ENCODE data around the gene SLC9A5.
A peak's percentile ranks its signal among the peaks of the same experiment; 100 is the strongest.

Gene SLC9A5, protein sequence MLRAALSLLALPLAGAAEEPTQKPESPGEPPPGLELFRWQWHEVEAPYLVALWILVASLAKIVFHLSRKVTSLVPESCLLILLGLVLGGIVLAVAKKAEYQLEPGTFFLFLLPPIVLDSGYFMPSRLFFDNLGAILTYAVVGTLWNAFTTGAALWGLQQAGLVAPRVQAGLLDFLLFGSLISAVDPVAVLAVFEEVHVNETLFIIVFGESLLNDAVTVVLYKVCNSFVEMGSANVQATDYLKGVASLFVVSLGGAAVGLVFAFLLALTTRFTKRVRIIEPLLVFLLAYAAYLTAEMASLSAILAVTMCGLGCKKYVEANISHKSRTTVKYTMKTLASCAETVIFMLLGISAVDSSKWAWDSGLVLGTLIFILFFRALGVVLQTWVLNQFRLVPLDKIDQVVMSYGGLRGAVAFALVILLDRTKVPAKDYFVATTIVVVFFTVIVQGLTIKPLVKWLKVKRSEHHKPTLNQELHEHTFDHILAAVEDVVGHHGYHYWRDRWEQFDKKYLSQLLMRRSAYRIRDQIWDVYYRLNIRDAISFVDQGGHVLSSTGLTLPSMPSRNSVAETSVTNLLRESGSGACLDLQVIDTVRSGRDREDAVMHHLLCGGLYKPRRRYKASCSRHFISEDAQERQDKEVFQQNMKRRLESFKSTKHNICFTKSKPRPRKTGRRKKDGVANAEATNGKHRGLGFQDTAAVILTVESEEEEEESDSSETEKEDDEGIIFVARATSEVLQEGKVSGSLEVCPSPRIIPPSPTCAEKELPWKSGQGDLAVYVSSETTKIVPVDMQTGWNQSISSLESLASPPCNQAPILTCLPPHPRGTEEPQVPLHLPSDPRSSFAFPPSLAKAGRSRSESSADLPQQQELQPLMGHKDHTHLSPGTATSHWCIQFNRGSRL

DNA sequence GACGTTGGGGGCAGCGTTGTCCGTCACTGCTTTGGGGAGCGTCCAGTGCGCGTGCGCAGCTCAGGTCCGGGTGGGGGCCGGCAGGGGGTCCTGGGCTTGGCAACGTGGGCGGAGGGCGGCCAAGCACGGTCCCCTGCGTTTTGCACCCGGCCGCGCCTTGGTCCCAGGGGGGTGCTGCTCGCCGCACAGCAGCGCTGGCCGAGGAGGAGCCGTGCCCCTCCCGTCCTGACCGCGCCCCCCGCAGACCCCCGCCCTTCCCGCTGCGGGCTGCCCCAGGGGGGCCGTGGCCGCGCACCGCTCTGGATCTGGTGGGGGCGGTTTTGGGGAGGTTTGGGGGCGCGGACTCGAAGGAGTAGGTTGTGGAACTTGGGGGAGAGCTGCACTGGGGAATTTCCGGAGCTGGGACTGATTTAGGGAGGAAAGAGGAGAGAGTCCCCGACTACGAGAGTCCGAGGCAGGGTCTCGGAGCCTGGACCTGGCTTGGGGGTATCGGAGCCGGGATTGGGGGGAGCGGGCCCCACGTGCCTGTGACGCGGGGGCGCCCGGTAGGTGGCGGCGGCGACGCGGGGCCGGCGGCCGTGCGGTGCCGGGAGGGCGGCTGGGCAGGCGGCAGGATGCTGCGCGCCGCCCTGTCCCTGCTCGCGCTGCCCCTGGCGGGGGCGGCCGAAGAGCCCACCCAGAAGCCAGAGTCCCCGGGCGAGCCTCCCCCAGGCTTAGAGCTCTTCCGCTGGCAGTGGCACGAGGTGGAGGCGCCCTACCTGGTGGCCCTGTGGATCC is at the start of gene SLC9A5:
Gene SLC9A5 (plus strand): TSS at position 579 of the 777 bp plus-strand sequence. CDS start 36 bp downstream, at position 615.
- no peaks in the 10 kb centered on the region for H3K27me3 ChIP-seq (ENCODE audit: insufficient read depth, low read length)
- H3K79me2 ChIP-seq (ENCODE audit: control insufficient read depth, insufficient read depth, low read length, unreplicated experiment), result peaks cover 21% of the 10 kb centered on the region
- H3K4me3 ChIP-seq (ENCODE audit: low read depth, low read length), result peak within 1 kb of the TSS; percentile 83
- H3K4me1 ChIP-seq (ENCODE audit: control insufficient read depth, insufficient read depth, low read length, unreplicated experiment), result peaks cover 34% of the 10 kb centered on the region
- H3K27ac ChIP-seq (ENCODE audit: low read depth, low read length), result peak within 1 kb of the TSS; percentile 24
- no peaks in the 10 kb centered on the region for H3K36me3 ChIP-seq (ENCODE audit: insufficient read depth, low read length)
- peak within 1 kb of the TSS; percentile 83 for H2AFZ ChIP-seq (ENCODE audit: low read length, unreplicated experiment)

- no peak within 1 kb of the TSS for H3K4me3 ChIP-seq (ENCODE audit: low read depth, low read length)
Observed at GRCh38 chr16:67199011-67199807, 49.6 kb upstream of the SLC9A5 start, which contains the start of gene ELMO3. ELMO3 (plus strand) TSS chr16:67199131; CDS start chr16:67199327, 196 bp downstream.

DNA sequence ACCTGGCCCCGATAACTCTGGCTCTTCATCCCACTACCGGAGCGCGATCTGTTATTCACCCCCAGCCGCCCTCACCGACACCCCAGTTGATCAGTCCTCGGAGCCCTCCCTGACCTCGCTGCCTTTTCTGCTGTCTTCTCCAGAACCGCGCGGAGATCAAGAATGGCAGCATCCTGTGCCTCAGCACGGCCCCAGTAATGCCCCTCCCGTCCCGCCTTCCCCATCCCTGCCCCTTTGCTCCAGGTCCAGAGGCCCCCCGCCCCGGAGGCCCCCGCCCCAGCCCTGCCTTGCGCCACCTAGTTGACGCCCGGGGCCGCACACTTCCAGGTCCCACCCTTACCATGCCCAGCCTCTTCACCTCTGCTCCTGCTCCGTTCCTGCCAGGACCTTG is 49.0 kb upstream of the SLC9A5 start:
- Histone ChIP-seq H3K36me3 (ENCODE audit: insufficient read depth, low read length) (peaks cover 17% of the 10 kb centered on the region; the same call in 1 of the 2 replicates), H3K4me3 (ENCODE audit: low read depth, low read length) (no peak overlapping the region), H2AFZ (ENCODE audit: low read length, unreplicated experiment) (no peak overlapping the region), H3K4me1 (ENCODE audit: control insufficient read depth, insufficient read depth, low read length, unreplicated experiment) (no peaks in the 10 kb centered on the region), H3K27ac (ENCODE audit: low read depth, low read length) (no peak overlapping the region), H3K79me2 (ENCODE audit: control insufficient read depth, insufficient read depth, low read length, unreplicated experiment) (peaks cover 9% of the 10 kb centered on the region), H3K27me3 (ENCODE audit: insufficient read depth, low read length) (no peaks in the 10 kb centered on the region)

More at GRCh38 chr16:67199011-67199807, 49.6 kb upstream of the SLC9A5 start, which contains the start of gene ELMO3:
- no peak within 1 kb of the TSS for H2AFZ ChIP-seq (ENCODE audit: low read length, unreplicated experiment)
- H3K4me1 ChIP-seq (ENCODE audit: control insufficient read depth, insufficient read depth, low read length, unreplicated experiment), result peaks cover 2% of the 10 kb centered on the region
- peaks cover 14% of the 10 kb centered on the region for H3K79me2 ChIP-seq (ENCODE audit: control insufficient read depth, insufficient read depth, low read length, unreplicated experiment)
- H3K36me3 ChIP-seq (ENCODE audit: insufficient read depth, low read length), result peaks cover 22% of the 10 kb centered on the region; the same call in 1 of the 2 replicates
- H3K27me3 ChIP-seq (ENCODE audit: insufficient read depth, low read length), result no peaks in the 10 kb centered on the region
- H3K27ac ChIP-seq (ENCODE audit: low read depth, low read length), result no peak within 1 kb of the TSS

DNA sequence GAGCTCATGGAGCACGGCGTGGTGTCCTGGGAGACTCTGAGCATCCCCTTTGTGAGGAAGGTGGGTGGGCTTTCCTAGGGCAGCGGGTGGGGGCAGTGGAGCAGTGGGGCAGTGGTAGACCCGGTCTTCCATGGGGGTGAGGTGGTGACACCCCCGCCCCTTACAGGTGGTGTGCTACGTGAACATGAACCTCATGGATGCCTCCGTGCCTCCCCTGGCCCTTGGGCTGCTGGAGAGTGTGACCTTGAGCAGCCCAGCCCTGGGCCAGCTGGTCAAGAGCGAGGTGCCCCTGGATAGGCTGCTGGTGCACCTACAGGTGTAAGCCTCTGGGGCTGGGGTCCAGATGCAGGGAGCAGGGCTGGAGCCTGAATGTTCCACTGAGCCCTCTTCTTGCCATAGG is 48.3 kb upstream of the SLC9A5 start:
- Histone ChIP-seq H3K79me2 (ENCODE audit: control insufficient read depth, insufficient read depth, low read length, unreplicated experiment) (peaks cover 7% of the 10 kb centered on the region), H3K36me3 (ENCODE audit: insufficient read depth, low read length) (peaks cover 15% of the 10 kb centered on the region; the same call in 1 of the 2 replicates), H3K4me3 (ENCODE audit: low read depth, low read length) (no peak overlapping the region), H3K27ac (ENCODE audit: low read depth, low read length) (no peak overlapping the region), H3K27me3 (ENCODE audit: insufficient read depth, low read length) (no peaks in the 10 kb centered on the region), H2AFZ (ENCODE audit: low read length, unreplicated experiment) (no peak overlapping the region), H3K4me1 (ENCODE audit: control insufficient read depth, insufficient read depth, low read length, unreplicated experiment) (no peaks in the 10 kb centered on the region)

- H3K4me3 ChIP-seq (ENCODE audit: low read depth, low read length), result no peak overlapping the region
- no peak overlapping the region for H2AFZ ChIP-seq (ENCODE audit: low read length, unreplicated experiment)
- H3K4me1 ChIP-seq (ENCODE audit: control insufficient read depth, insufficient read depth, low read length, unreplicated experiment), result peaks cover 5% of the 10 kb centered on the region
- H3K27me3 ChIP-seq (ENCODE audit: insufficient read depth, low read length), result no peaks in the 10 kb centered on the region
- peaks cover 7% of the 10 kb centered on the region; the same call in 1 of the 2 replicates for H3K36me3 ChIP-seq (ENCODE audit: insufficient read depth, low read length)
- no peak overlapping the region for H3K27ac ChIP-seq (ENCODE audit: low read depth, low read length)
- no peaks in the 10 kb centered on the region for H3K79me2 ChIP-seq (ENCODE audit: control insufficient read depth, insufficient read depth, low read length, unreplicated experiment)
Observed at GRCh38 chr16:67201411-67202345, 47.1 kb upstream of the SLC9A5 start.

DNA sequence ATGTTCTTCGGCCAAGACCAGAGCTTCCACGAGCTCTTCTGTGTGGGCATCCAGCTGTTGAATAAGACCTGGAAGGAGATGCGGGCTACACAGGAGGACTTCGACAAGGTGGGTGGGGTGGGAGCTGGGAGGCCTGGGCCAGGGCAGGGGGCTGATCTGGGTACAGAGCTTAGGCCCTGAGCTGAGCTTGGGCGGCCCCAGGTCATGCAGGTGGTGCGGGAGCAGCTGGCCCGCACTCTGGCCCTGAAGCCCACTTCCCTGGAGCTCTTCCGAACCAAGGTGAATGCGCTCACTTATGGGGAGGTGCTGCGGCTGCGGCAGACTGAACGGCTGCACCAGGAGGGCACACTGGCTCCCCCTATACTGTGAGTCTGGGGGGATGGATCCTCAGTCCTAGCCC is 46.4 kb upstream of the SLC9A5 start:
- H3K27me3 ChIP-seq (ENCODE audit: insufficient read depth, low read length), result no peaks in the 10 kb centered on the region
- no peak overlapping the region for H2AFZ ChIP-seq (ENCODE audit: low read length, unreplicated experiment)
- H3K79me2 ChIP-seq (ENCODE audit: control insufficient read depth, insufficient read depth, low read length, unreplicated experiment), result no peaks in the 10 kb centered on the region
- H3K27ac ChIP-seq (ENCODE audit: low read depth, low read length), result no peak overlapping the region
- no peak overlapping the region for H3K4me3 ChIP-seq (ENCODE audit: low read depth, low read length)
- peaks cover 7% of the 10 kb centered on the region; the same call in 1 of the 2 replicates for H3K36me3 ChIP-seq (ENCODE audit: insufficient read depth, low read length)
- peaks cover 13% of the 10 kb centered on the region for H3K4me1 ChIP-seq (ENCODE audit: control insufficient read depth, insufficient read depth, low read length, unreplicated experiment)

DNA sequence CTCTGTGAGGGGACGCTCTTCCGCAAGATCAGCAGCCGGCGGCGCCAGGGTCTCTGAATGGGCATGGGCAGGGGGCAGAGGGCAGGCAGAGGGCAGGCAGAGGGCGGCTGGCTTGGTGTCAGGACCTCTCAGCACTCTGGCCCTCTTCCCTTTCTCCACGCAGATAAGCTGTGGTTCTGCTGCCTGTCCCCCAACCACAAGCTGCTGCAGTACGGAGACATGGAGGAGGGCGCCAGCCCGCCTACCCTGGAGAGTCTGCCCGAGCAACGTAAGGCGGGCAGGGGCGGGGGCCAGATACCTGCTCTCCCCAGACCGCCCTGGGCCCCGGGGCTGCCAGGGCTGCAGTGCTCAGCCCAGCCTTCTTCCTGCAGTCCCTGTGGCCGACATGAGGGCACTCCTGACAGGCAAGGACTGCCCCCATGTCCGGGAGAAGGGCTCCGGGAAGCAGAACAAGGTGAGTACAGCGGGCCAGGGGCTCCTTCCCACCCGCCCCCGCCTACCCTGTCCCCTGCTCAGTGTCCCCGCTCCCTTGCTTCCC is 45.8 kb upstream of the SLC9A5 start:
- Histone ChIP-seq H3K4me1 (ENCODE audit: control insufficient read depth, insufficient read depth, low read length, unreplicated experiment) (peaks cover 19% of the 10 kb centered on the region), H3K27ac (ENCODE audit: low read depth, low read length) (no peak overlapping the region), H3K79me2 (ENCODE audit: control insufficient read depth, insufficient read depth, low read length, unreplicated experiment) (no peaks in the 10 kb centered on the region), H3K36me3 (ENCODE audit: insufficient read depth, low read length) (peaks cover 3% of the 10 kb centered on the region; the same call in 1 of the 2 replicates), H3K4me3 (ENCODE audit: low read depth, low read length) (no peak overlapping the region), H3K27me3 (ENCODE audit: insufficient read depth, low read length) (no peaks in the 10 kb centered on the region), H2AFZ (ENCODE audit: low read length, unreplicated experiment) (no peak overlapping the region)

DNA sequence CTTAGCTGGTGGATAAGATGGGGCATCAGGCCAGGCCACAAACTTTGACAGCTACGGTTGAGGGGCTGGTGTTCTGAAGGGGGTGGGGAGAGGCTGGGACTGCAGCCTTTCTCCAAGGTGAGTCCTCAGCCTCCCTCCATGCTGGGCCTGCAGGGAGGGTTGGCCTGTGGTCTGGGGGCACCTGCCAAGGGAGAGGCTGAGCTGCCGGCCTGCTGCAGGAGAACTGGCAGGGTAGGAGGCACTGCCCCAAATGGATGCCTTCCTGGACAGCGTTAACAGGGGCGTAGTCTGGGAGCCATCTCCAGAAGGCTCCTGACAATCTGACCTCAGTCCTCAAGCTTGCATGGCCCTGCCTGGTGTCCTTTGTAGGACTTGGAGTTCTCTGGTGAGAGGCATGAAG is 44.7 kb upstream of the SLC9A5 start:
- Histone ChIP-seq H2AFZ (ENCODE audit: low read length, unreplicated experiment) (no peak overlapping the region), H3K79me2 (ENCODE audit: control insufficient read depth, insufficient read depth, low read length, unreplicated experiment) (no peaks in the 10 kb centered on the region), H3K27ac (ENCODE audit: low read depth, low read length) (no peak overlapping the region), H3K4me1 (ENCODE audit: control insufficient read depth, insufficient read depth, low read length, unreplicated experiment) (peaks cover 25% of the 10 kb centered on the region), H3K4me3 (ENCODE audit: low read depth, low read length) (no peak overlapping the region), H3K27me3 (ENCODE audit: insufficient read depth, low read length) (no peaks in the 10 kb centered on the region), H3K36me3 (ENCODE audit: insufficient read depth, low read length) (peaks cover 2% of the 10 kb centered on the region; the same call in 1 of the 2 replicates)
